Left lobe of liver (tissue), 2 donors: ENCODE results near the gene COL11A2. TPM values are rescaled to one million over a fixed set of nuclear protein-coding genes. Genes with fewer than 3 reads are reported as not detected.

Experiments used
- ATAC-seq: fragments of 200-7000 bp; cut with Tn5 transposase; one replicate; pipeline ENCODE4 v1.9.1; 2020; ENCODE audit warnings: mild to moderate bottlenecking, moderate library complexity
- DNase-seq: peaks from one replicate; pipeline ENCODE4 v3.0.0-alpha.2; 2020; ENCODE audit warnings: low spot score
- total RNA-seq: library from RNA; stranded (reverse); gene quantifications from one replicate; pipeline ENCODE4 v1.2.1, GENCODE V29; 2021
- donor health status: DM: no; HTN: no; CAD: no; lungs with moderate emphysema.
- donor health status: DM: no; HTN: yes; CAD: no.

Gene COL11A2
- total RNA-seq, 1 donor from 2014 or later, result 0.55 TPM

- no peak for DNase-seq
- no peak for ATAC-seq
These were observed 1.4 kb upstream of the COL11A2 start for GRCh38 chr6:33193619-33194018.

DNA sequence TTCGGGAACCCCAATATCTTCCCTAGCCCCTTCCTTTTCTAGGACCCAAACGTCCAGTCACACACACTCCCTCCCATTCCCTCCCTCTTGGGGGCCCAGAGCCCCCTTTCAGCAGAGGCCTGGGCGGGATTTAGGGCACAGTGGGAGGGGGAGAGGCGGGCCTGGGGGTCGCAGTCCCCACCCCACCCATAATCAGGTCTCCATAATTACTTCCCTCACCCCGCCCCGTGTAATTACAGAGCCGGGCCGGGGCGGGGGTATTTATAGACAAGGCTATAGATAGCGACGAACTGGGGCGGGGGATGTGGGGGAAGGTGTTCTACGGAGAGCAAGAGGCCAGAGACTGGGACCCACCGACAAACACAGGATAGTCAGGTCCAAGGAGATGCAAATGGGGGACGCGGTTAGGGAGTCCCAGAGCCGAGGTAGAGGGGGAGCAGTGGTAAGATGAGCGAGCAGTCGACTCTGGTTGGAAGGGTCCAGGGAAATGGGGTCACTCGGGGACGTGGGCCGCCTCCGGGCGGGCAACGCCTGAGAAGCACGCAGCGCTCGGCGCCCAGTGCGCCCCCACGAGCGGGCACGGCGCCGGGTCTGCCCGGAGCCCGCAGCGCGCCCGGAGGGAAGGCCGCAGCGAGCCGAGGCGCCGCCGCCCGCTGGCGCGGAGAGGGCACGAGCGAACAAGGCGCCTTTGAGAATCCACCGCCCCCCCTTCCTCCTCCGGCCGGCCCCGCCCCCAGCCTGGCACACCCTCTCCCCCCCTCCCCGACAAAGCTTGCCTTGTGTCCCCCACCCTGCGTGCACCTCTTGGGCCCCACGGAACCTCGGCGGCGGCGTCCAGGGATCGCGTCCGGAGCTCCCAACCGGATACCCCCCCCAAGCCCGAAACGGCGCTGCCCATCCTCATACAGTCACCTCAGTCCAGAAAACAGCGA, 670 bp upstream of the COL11A2 start:
- DNase-seq (no peak), ATAC-seq (peak; percentile 4)

DNA sequence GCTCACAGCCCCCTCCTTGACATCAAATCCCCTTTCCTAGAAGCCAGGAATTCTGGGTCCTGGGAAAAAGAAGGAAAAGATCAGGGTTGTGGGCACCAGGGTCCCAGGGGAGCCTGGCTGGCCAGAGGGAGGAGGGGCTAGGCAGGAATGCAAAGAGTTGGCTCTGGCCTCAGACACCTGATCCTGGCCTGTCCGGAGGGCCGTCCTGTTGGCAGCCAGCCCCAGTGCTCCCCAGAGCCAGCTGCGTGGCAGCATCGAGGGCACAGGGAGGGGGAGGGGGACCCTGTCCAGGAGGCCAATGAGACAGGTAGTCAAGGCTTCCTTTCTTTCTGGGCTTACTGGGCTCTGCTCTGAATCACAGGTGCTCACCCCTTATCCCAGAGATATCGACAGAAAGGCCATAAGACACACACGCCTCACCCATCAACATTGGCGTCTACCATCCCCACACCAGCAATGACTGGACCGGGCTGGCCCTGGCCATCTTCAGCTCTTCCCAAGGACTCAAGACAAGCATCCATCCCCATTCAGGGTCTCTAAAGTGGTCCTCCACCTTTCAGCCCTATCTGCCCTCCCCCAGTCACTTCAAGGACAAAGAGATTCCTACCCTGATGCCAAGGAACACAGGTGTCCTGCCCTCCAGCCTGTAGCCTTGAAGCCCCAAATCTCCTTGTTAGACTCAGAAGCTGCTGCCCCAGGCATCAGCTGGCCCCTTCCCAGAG, 723 bp downstream of the COL11A2 start:
- no peak for DNase-seq
- ATAC-seq, result no peak

DNA sequence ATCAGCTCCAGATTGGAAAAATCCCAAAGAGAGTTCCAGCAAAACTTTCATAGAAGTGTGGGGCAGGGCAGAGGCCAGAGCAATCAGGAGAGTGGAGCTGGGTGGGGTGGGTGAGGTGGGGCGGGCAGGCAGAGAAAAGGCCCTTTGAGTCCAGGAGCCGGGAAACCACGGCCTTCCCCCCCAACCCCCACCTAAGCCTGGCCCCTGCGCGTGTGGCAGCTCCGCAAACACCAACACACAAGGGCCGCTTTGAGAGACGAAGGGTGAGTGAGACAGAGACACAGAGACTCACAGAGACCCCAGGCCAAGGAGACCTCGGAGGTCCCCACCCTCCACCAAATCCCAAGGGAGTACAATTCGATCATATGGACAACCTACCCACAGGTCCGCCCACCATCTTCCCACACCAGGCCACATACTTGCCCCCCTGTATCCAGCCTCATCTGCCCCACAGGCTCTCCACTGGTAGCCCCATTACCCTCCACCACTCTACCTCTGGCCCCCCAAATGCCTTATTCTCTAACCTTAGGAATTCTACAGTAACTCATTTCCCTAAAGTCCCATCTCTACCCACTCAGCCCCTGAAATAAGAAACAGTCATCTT, 1.7 kb downstream of the COL11A2 start:
- no peak for DNase-seq

GRCh38 chr6:33189625-33190448, 2.4 kb downstream of the COL11A2 start:
- ATAC-seq (no peak), DNase-seq (no peak)

More for the DNA sequence above, 1.7 kb downstream of the COL11A2 start:
- no peak for ATAC-seq

GRCh38 chr6:33189164-33189563, 3.1 kb downstream of the COL11A2 start:
- no peak for DNase-seq
- no peak for ATAC-seq

GRCh38 chr6:33187809-33188208, 4.5 kb downstream of the COL11A2 start:
- no peak for DNase-seq

DNA sequence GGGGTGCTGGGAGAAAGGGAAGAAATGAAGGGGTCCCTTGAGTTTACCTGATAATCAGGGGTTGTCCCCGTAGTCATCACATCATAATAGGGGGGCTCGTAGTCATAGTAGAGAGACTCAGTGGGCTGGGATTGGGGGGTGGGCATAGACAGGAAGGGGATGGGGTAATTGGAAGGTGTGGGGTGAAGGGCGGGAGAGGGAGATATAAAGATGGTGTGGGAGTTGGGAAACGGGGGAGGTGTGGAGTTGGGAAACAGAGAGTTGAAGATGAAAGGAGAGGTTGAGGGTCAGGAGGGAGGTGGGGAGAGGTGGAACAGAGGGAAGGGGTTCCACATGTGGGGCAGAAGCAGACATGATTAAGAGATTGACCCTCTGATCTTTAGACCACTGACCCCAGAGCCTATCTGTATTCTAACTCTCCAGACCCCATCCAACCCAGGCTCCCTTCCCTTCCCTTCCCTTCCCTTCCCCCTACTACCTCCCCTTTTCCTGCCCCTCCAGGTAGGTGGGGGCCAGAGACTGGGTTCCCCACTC, 6.5 kb downstream of the COL11A2 start:
- DNase-seq, result no peak
- no peak for ATAC-seq

More at GRCh38 chr6:33187809-33188208, 4.5 kb downstream of the COL11A2 start:
- ATAC-seq, result no peak

- ATAC-seq (no peak), DNase-seq (no peak)
These were observed 7.1 kb downstream of the COL11A2 start for GRCh38 chr6:33185190-33185589.

DNA sequence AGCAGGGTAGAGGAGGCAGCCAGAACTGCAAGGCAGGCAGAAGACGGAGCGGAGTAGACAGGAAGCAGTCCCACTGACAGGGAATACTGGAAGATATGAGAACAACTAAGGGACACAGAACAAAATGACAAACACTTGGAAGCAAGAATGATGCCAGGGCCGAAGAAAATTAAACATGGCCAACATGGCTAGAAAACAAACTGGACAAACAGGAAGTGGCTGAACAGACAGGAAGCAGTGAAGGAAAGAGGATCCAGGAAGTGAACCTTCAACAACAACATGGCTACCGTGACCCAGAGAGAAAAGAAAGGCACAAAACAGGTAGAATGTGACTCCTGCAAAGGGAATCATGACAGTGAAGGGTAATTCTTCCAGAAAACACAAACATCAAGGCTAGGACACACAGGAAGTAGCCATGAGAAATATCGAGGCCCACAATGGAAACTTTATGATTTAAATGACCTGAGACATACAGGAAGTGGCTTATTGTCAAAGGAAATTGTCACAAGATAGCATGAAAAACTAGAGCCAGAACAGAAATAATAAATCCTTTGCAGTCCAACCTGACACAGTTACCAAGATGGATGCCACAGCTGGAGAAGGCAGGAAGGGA, 9.1 kb downstream of the COL11A2 start:
- DNase-seq (no peak), ATAC-seq (no peak)

GRCh38 chr6:33181141-33181540, 11.1 kb downstream of the COL11A2 start:
- DNase-seq (no peak), ATAC-seq (no peak)

DNA sequence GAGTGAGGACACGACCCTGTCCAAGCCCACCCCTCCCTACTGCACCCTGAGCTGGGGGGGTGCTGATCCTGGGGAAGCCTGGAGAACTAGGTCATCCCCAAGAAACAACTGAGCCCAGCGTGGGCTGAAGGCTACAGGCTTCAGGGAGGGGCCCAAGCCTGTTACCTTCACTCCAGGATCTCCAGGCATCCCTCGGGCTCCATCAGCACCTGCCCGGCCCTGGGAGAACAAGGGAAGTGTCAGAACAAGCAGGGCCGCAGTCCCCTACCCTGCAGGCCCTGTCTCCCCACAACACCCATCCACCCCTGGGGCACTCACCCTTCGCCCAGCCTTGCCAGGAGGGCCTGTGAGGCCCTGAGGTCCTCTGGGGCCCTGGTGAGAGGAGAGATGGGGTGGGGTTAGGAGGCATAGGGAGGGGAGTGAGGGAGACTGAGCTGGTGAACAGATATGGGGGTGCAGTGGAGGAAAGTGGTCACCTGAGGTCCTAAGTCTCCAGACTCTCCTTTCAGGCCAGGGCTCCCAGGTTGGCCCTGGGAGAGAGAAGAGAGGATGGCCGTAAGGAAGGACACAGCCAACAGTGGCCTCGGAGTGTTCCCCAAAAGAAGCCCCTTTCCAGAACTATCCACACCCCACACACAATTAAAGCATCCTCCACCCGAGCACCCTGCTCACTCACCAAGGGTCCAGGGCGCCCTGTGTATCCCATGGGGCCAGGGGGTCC, 13.4 kb downstream of the COL11A2 start:
- ATAC-seq (no peak), DNase-seq (no peak)

GRCh38 chr6:33177552-33178446, 14.5 kb downstream of the COL11A2 start:
- DNase-seq (no peak), ATAC-seq (no peak)

- DNase-seq, result no peak
- no peak for ATAC-seq
These were observed 15.4 kb downstream of the COL11A2 start for GRCh38 chr6:33176906-33177305.

GRCh38 chr6:33175436-33176069, 16.7 kb downstream of the COL11A2 start:
- DNase-seq (no peak), ATAC-seq (no peak)

- no peak for DNase-seq
- ATAC-seq, result no peak
These were observed 17.5 kb downstream of the COL11A2 start for GRCh38 chr6:33174784-33175183.

DNA sequence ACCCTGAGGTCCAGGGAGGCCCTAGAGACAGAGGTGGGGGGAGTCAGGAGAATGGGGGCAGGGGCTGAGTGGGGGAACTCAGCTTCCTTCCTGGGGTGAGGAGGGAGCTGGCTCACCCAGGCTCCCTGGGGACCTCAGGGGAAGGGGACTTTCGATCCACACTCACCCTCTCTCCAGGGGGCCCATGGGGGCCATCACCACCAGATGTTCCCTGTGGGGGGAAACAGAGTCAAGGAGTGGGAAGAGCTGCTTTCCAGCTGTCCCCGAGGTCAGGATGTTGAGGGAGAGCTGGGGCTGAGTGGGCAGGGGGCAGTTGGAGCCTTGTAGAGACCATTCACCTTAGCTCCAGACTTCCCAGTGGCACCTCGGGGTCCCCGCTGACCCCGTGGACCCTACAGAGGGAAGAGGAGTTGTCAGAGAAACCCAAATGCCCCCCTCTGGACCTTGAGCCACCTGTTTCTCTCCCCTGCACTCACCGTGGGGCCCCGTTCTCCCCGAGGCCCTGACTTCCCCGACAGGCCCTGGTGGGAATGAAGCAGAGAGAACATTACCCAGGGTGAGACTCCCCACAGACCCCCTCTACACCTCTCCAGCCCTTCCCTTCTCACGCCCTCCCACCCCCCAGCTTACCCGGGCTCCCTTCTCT, 18.6 kb downstream of the COL11A2 start:
- DNase-seq (no peak), ATAC-seq (no peak)
